ENCODE measurements around the gene ST8SIA5. TPM values are rescaled to one million over a fixed set of nuclear protein-coding genes. Genes with fewer than 3 reads are reported as not detected.

The ST8SIA5 gene
- polyA plus RNA-seq, 1 experiment = not detected

DNA sequence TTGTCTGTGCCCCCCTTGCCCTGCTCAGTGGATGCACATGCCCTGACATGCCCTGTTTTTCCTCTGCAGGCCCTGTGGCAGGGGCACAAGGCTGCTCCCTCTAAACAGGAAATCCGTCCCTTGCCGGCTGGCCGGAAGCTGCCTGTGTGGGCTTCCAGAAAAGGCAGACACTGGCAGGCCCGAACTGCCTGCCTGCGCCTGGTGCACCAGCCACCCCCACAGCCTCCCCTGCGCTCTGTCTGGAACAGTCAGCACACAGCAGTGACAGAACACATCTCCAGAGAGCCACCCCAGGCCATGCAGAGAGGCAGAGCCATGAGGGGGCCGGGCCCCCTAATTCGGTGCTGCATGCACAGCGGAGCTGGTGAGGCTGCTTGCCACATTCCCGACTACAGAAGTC lies 133.3 kb downstream of the ST8SIA5 start:
- Histone ChIP-seq H3K36me3 (ENCODE audit: control insufficient read depth, insufficient read depth, low read length) (no peaks in the 10 kb centered on the region), H3K4me3 (ENCODE audit: low read depth, low read length) (no peak overlapping the region), H3K27me3 (ENCODE audit: control insufficient read depth, insufficient read depth, low read length) (no peaks in the 10 kb centered on the region)
- POLR2A ChIA-PET = no interaction called here
- CTCF ChIA-PET = interaction anchor here (1.9 to 2.7 kb wide), 4 partner anchors 14 to 476 kb away, joined by 4 to 11 read pairs (median 8); no protein-coding TSS in a partner anchor
- no peak for DNase-seq (ENCODE audit: low read depth)
- TF ChIP-seq, protein P1, sequence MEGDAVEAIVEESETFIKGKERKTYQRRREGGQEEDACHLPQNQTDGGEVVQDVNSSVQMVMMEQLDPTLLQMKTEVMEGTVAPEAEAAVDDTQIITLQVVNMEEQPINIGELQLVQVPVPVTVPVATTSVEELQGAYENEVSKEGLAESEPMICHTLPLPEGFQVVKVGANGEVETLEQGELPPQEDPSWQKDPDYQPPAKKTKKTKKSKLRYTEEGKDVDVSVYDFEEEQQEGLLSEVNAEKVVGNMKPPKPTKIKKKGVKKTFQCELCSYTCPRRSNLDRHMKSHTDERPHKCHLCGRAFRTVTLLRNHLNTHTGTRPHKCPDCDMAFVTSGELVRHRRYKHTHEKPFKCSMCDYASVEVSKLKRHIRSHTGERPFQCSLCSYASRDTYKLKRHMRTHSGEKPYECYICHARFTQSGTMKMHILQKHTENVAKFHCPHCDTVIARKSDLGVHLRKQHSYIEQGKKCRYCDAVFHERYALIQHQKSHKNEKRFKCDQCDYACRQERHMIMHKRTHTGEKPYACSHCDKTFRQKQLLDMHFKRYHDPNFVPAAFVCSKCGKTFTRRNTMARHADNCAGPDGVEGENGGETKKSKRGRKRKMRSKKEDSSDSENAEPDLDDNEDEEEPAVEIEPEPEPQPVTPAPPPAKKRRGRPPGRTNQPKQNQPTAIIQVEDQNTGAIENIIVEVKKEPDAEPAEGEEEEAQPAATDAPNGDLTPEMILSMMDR (IDR thresholded peaks at IDR 0.05; ENCODE audit: insufficient read depth, low read depth, low read length) = no peak

DNA sequence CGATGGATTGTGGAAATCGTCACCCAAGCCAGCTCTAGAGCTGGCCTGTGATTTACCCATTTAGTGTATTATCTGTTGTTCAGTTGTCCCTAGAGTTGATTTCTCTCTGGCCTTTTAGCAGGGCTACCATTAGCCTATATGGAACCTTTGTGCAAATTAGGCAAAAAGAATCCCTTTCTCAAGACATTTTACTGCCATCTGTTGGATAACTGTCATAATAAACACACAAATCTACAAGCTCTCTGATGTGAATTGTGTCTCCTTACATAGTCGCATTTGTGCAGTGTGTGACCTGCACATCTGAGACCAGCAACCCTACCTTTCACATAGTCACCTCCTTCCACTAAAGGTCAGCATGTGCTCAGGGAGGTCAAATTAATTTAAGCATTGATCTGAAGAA lies 133.9 kb downstream of the ST8SIA5 start:
- ChIA-PET CTCF (interaction anchor here (1.9 to 2.7 kb wide), 4 partner anchors 13 to 475 kb away, joined by 4 to 11 read pairs (median 8); no protein-coding TSS in a partner anchor), POLR2A (no interaction called here)
- no peaks in the 10 kb centered on the region for H3K27me3 ChIP-seq (ENCODE audit: control insufficient read depth, insufficient read depth, low read length)
- no peak overlapping the region for H3K4me3 ChIP-seq (ENCODE audit: low read depth, low read length)
- DNase-seq (ENCODE audit: low read depth) = no peak
- H3K36me3 ChIP-seq (ENCODE audit: control insufficient read depth, insufficient read depth, low read length) = no peaks in the 10 kb centered on the region
- TF ChIP-seq, protein P1 (IDR thresholded peaks at IDR 0.05; ENCODE audit: insufficient read depth, low read depth, low read length) = no peak

DNA sequence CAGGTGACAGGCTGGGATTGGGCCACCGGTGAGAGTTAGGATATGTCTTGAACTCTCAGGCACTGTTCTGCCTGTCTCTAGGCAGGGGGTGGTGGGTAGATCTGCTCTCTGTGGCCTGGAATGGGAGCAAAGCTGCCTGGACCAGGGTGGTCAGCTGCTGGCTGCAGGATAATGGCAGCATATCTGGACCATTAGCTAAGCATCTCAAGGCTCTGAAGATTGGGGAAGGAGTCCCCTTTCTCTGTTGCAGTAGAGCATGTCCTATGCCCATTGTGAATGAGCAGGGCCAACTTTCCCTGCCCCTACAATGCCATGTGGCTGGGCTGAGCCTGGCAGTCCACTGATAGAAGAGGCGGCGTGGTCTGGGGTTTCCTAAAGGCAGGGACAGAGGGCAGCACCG lies 134.4 kb downstream of the ST8SIA5 start:
- ChIA-PET POLR2A (no interaction called here), CTCF (interaction anchor here (1.0 to 2.7 kb wide), 6 partner anchors 13 to 475 kb away, joined by 3 to 11 read pairs (median 6); a partner anchor contains a TSS)
- Histone ChIP-seq H3K36me3 (ENCODE audit: control insufficient read depth, insufficient read depth, low read length) (no peaks in the 10 kb centered on the region), H3K4me3 (ENCODE audit: low read depth, low read length) (no peak overlapping the region), H3K27me3 (ENCODE audit: control insufficient read depth, insufficient read depth, low read length) (no peaks in the 10 kb centered on the region)
- TF ChIP-seq, protein P1 (IDR thresholded peaks at IDR 0.05; ENCODE audit: insufficient read depth, low read depth, low read length) = no peak
- no peak for DNase-seq (ENCODE audit: low read depth)

DNA sequence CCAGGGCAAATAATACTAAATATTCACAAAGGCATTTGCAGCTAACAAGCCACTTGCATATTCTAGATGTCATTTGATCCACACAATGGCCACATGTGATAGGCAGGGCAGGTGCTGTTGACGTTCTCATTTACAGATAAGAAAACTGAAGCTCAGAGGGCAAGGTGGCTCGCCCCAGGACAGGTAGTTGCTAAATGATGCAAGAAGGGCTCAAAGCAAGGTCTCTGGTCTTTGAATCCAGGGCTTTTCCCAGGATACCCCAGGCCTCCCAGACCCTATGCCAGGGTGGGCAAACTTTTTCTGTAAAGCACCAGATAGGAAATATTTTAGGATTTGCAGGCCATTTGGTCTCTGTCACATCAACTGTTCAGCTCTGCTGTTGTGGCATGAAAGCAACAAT lies 135.0 kb downstream of the ST8SIA5 start:
- H3K4me3 ChIP-seq (ENCODE audit: low read depth, low read length) = no peak overlapping the region
- CTCF ChIA-PET = interaction anchor here (1.0 to 2.7 kb wide), 5 partner anchors 17 to 474 kb away, joined by 3 to 10 read pairs (median 5); a partner anchor contains a TSS
- DNase-seq (ENCODE audit: low read depth) = no peak
- no peaks in the 10 kb centered on the region for H3K27me3 ChIP-seq (ENCODE audit: control insufficient read depth, insufficient read depth, low read length)
- H3K36me3 ChIP-seq (ENCODE audit: control insufficient read depth, insufficient read depth, low read length) = no peaks in the 10 kb centered on the region
- POLR2A ChIA-PET = no interaction called here
- TF ChIP-seq, protein P1 (IDR thresholded peaks at IDR 0.05; ENCODE audit: insufficient read depth, low read depth, low read length) = no peak

DNA sequence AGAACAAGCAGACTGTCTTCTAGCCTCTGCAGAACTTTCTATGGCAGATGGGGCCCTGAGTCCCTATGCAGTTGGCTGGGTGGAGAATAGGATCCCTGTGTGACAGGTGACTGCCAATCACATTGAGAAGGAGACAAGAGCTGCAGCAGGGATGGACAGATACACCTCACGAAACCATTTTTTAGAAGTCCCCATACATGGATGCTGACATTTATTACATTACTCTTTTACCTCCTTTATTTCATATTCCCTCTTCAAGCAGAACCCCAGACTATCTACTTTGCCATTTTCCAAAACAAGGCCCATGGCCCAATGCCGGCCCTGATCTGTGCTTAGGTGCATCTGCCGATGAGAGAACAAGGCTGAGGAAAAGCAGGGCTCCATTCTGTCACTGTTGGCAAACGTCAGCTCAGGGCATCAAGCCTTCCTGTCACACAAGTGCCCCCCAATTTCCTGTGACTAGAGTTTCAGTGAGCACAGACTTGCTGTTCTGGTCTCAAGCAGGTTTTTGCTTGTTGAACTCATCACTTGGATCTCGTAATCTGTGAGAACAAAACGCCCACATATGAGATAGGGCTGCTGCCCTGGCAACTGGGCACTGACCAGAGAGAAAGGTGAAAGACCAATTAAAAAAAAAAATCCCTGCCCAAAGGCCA lies 135.6 kb downstream of the ST8SIA5 start:
- H3K27me3 ChIP-seq (ENCODE audit: control insufficient read depth, insufficient read depth, low read length) = no peaks in the 10 kb centered on the region
- H3K4me3 ChIP-seq (ENCODE audit: low read depth, low read length) = no peak overlapping the region
- TF ChIP-seq, protein P1 (IDR thresholded peaks at IDR 0.05; ENCODE audit: insufficient read depth, low read depth, low read length) = no peak
- POLR2A ChIA-PET = no interaction called here
- no peaks in the 10 kb centered on the region for H3K36me3 ChIP-seq (ENCODE audit: control insufficient read depth, insufficient read depth, low read length)
- CTCF ChIA-PET = interaction anchor here (1.0 to 1.6 kb wide), 2 partner anchors 17 to 448 kb away, joined by 3 to 5 read pairs; a partner anchor contains a TSS
- no peak for DNase-seq (ENCODE audit: low read depth)
